GM19023 (cell line): ENCODE measurements around the gene TMEM243.
"Not testable (repeated sequence)": the region's sequence is repeated elsewhere in the genome, so short reads cannot be mapped to it uniquely, and the experiment has no call there.

Experiments used
- ATAC-seq: cut with Tn5 transposase; IDR thresholded peaks from one replicate; pipeline ENCODE4 v1.9.1; 2021; ENCODE audit warnings: mild to moderate bottlenecking, moderate library complexity; ENCODE audit not compliant: unreplicated experiment

Gene TMEM243

GRCh38 chr7:87213252-87213651, 6.3 kb downstream of the TMEM243 start:
- no peak for ATAC-seq

GRCh38 chr7:87212498-87212897, 7.0 kb downstream of the TMEM243 start:
- ATAC-seq, result no peak

GRCh38 chr7:87210506-87210905, 9.0 kb downstream of the TMEM243 start:
- no peak for ATAC-seq

GRCh38 chr7:87209295-87209924, 10.1 kb downstream of the TMEM243 start:
- ATAC-seq, result no peak

- no peak for ATAC-seq
Measured at GRCh38 chr7:87206361-87206760, 13.2 kb downstream of the TMEM243 start.

GRCh38 chr7:87205701-87206100, 13.8 kb downstream of the TMEM243 start:
- ATAC-seq, result not testable (repeated sequence)

- no peak for ATAC-seq
Measured at GRCh38 chr7:87204933-87205332, 14.6 kb downstream of the TMEM243 start.

GRCh38 chr7:87203929-87204328, 15.6 kb downstream of the TMEM243 start:
- ATAC-seq, result not testable (repeated sequence)

- ATAC-seq, result no peak
Measured at GRCh38 chr7:87202705-87203104, 16.8 kb downstream of the TMEM243 start.

- no peak for ATAC-seq
Measured at GRCh38 chr7:87202208-87202607, 17.3 kb downstream of the TMEM243 start.

- ATAC-seq, result no peak
Measured at GRCh38 chr7:87199700-87200450, 19.7 kb downstream of the TMEM243 start.

GRCh38 chr7:87199241-87199640, 20.3 kb downstream of the TMEM243 start:
- no peak for ATAC-seq

- ATAC-seq, result no peak
Measured at GRCh38 chr7:87193912-87194311, 25.6 kb downstream of the TMEM243 start.

- no peak for ATAC-seq
Measured at GRCh38 chr7:87192784-87193487, 26.6 kb downstream of the TMEM243 start.

- ATAC-seq, result no peak
Measured at GRCh38 chr7:87190783-87191182, 28.7 kb downstream of the TMEM243 start.

GRCh38 chr7:87188930-87189329, 30.6 kb downstream of the TMEM243 start:
- no peak for ATAC-seq

GRCh38 chr7:87187120-87187519, 32.4 kb downstream of the TMEM243 start:
- no peak for ATAC-seq

GRCh38 chr7:87179180-87179579, 40.4 kb downstream of the TMEM243 start:
- ATAC-seq, result no peak

GRCh38 chr7:87178320-87178719, 41.2 kb downstream of the TMEM243 start:
- ATAC-seq, result no peak

- no peak for ATAC-seq
Measured at GRCh38 chr7:87173471-87173870, 46.1 kb downstream of the TMEM243 start.

- ATAC-seq, result no peak
Measured at GRCh38 chr7:87171282-87171934, 48.1 kb downstream of the TMEM243 start.
